H9 (cell line): ENCODE measurements around the gene PNMA5. TPM values are rescaled to one million over a fixed set of nuclear protein-coding genes. Genes with fewer than 3 reads are reported as not detected.

Experiments
- DNase-seq: peaks from one replicate; pipeline ENCODE4 v3.0.0-alpha.2; 2017
- H2AFZ ChIP-seq: one replicate; pipeline ENCODE4 v1.6.1; 2013; ENCODE audit warnings: mild to moderate bottlenecking, low read length, control low read depth, moderate library complexity
- H2AK5ac ChIP-seq: 2 replicates; pipeline ENCODE4 v1.6.1; 2013; ENCODE audit warnings: low read length, control low read depth, mixed read lengths; ENCODE audit not compliant: insufficient read length
- H2BK120ac ChIP-seq: one replicate; pipeline ENCODE4 v1.6.1; 2013; ENCODE audit warnings: low read depth, mild to moderate bottlenecking, low read length, control low read depth, inconsistent platforms; ENCODE audit not compliant: poor library complexity, severe bottlenecking
- H2BK12ac ChIP-seq: 2 replicates; pipeline ENCODE4 v1.6.1; 2013; ENCODE audit warnings: low read length, control low read depth, mixed read lengths, low read depth; ENCODE audit not compliant: insufficient read length
- H2BK15ac ChIP-seq: 2 replicates; pipeline ENCODE4 v1.6.1; 2013; ENCODE audit warnings: low read depth, low read length, control low read depth
- H2BK20ac ChIP-seq: one replicate; pipeline ENCODE4 v1.6.1; 2013; ENCODE audit warnings: low read depth, mild to moderate bottlenecking, low read length, control low read depth, inconsistent platforms; ENCODE audit not compliant: poor library complexity, severe bottlenecking
- H2BK5ac ChIP-seq: 2 replicates; pipeline ENCODE4 v1.6.1; 2013; ENCODE audit warnings: low read length, control low read depth, mixed read lengths; ENCODE audit not compliant: insufficient read length
- H3K14ac ChIP-seq: 2 replicates; pipeline ENCODE4 v1.6.1; 2013; ENCODE audit warnings: low read length, control low read depth; ENCODE audit not compliant: insufficient read depth
- H3K18ac ChIP-seq: 2 replicates; pipeline ENCODE4 v1.6.1; 2013; ENCODE audit warnings: low read depth, mild to moderate bottlenecking, mixed read lengths, low read length, control low read depth; ENCODE audit not compliant: insufficient read length
- H3K23ac ChIP-seq: 2 replicates; pipeline ENCODE4 v1.6.1; 2013; ENCODE audit warnings: low read length, control low read depth, mixed read lengths, low read depth; ENCODE audit not compliant: insufficient read length
- H3K23me2 ChIP-seq: 2 replicates; pipeline ENCODE4 v1.6.1; 2013; ENCODE audit warnings: low read depth, mild to moderate bottlenecking, mixed read lengths, low read length, control low read depth; ENCODE audit not compliant: insufficient read length, poor library complexity, severe bottlenecking
- H3K27ac ChIP-seq: 2 replicates; pipeline ENCODE4 v1.5.1; 2013; ENCODE audit warnings: low read length, control low read depth, mixed read lengths, low read depth; ENCODE audit not compliant: insufficient read length
- H3K27me3 ChIP-seq: 2 replicates; pipeline ENCODE4 v1.6.1; 2013; ENCODE audit warnings: low read length, control low read depth, inconsistent platforms; ENCODE audit not compliant: insufficient read depth
- H3K4ac ChIP-seq: 2 replicates; pipeline ENCODE4 v1.6.1; 2013; ENCODE audit warnings: low read depth, mild to moderate bottlenecking, control low read depth, inconsistent platforms, low read length, moderate library complexity
- H3K4me1 ChIP-seq: 2 replicates; pipeline ENCODE4 v1.6.1; 2013; ENCODE audit warnings: low read length, control low read depth, inconsistent platforms; ENCODE audit not compliant: insufficient read depth
- H3K4me2 ChIP-seq: 2 replicates; pipeline ENCODE4 v1.6.1; 2013; ENCODE audit warnings: low read length, control low read depth, mixed read lengths; ENCODE audit not compliant: insufficient read length, insufficient read depth
- H3K56ac ChIP-seq: 2 replicates; pipeline ENCODE4 v1.6.1; 2013; ENCODE audit warnings: low read depth, mild to moderate bottlenecking, mixed read lengths, low read length, control low read depth; ENCODE audit not compliant: insufficient read length
- H3K79me1 ChIP-seq: 2 replicates; pipeline ENCODE4 v1.6.1; 2013; ENCODE audit warnings: low read depth, mild to moderate bottlenecking, moderate library complexity, low read length, control low read depth, inconsistent platforms; ENCODE audit not compliant: insufficient read depth, poor library complexity, severe bottlenecking
- H3K79me2 ChIP-seq: 2 replicates; pipeline ENCODE4 v1.6.1; 2013; ENCODE audit warnings: low read length, control low read depth, inconsistent platforms; ENCODE audit not compliant: insufficient read depth
- H3K9ac ChIP-seq: 2 replicates; pipeline ENCODE4 v1.6.1; 2013; ENCODE audit warnings: low read length, control low read depth, mixed read lengths; ENCODE audit not compliant: insufficient read length; ENCODE audit errors: extremely low read depth
- H3K9me3 ChIP-seq: one replicate; pipeline ENCODE4 v1.6.1; 2013; ENCODE audit warnings: low read depth, low read length, inconsistent platforms; ENCODE audit not compliant: control insufficient read depth
- H3T11ph ChIP-seq: one replicate; pipeline ENCODE4 v1.6.1; 2013; ENCODE audit warnings: mild to moderate bottlenecking, low read length, control low read depth, inconsistent platforms
- H4K20me1 ChIP-seq: one replicate; pipeline ENCODE4 v1.6.1; 2013; ENCODE audit not compliant: control insufficient read depth, insufficient read length, insufficient read depth
- H4K5ac ChIP-seq: 2 replicates; pipeline ENCODE4 v1.6.1; 2013; ENCODE audit warnings: low read depth, mild to moderate bottlenecking, mixed read lengths, low read length, control low read depth; ENCODE audit not compliant: insufficient read length
- H4K8ac ChIP-seq: replicated peaks from 2 replicates; pipeline ENCODE4 v1.6.1; 2013; ENCODE audit warnings: low read length, control low read depth, mixed read lengths, low read depth; ENCODE audit not compliant: insufficient read length
- H4K91ac ChIP-seq: 2 replicates; pipeline ENCODE4 v1.6.1; 2013; ENCODE audit warnings: low read depth, mild to moderate bottlenecking, moderate library complexity, mixed read lengths, low read length, control low read depth; ENCODE audit not compliant: insufficient read length
- H3K27ac Mint-ChIP-seq, 3 experiments: 2 replicates in 2 of 3; 3 replicates in 1 of 3; pipeline ENCODE4 v1.8.0; 2020 to 2021; ENCODE audit warnings: mixed read lengths in 3 of 3, mild to moderate bottlenecking in 1 of 3, moderate library complexity in 1 of 3
- H3K27me3 Mint-ChIP-seq: 2 replicates; pipeline ENCODE4 v1.8.0; 2021; ENCODE audit warnings: low read depth, mild to moderate bottlenecking, moderate library complexity, mixed read lengths
- H3K36me3 Mint-ChIP-seq, 3 experiments: 2 replicates in 2 of 3; 3 replicates in 1 of 3; pipeline ENCODE4 v1.8.0; 2020 to 2021; ENCODE audit warnings: low read depth in 3 of 3, mixed read lengths in 3 of 3; ENCODE audit not compliant: insufficient read depth in 1 of 3
- H3K4me1 Mint-ChIP-seq, 2 experiments: 2 replicates each; pipeline ENCODE4 v1.8.0; 2020; ENCODE audit warnings: mixed read lengths in 2 of 2
- H3K4me3 Mint-ChIP-seq, 2 experiments: 2 replicates in 1 of 2; 3 replicates in 1 of 2; pipeline ENCODE4 v1.8.0; 2020 to 2021; ENCODE audit warnings: mild to moderate bottlenecking in 2 of 2, mixed read lengths in 2 of 2, moderate library complexity in 1 of 2
- H3K9me3 Mint-ChIP-seq, 2 experiments: 2 replicates in 1 of 2; 3 replicates in 1 of 2; pipeline ENCODE4 v1.8.0; 2020; ENCODE audit warnings: mild to moderate bottlenecking in 2 of 2, mixed read lengths in 2 of 2, moderate library complexity in 1 of 2
- WGBS: extraction: QIAGEN DNeasy Blood & Tissue Kit; methylation state at CpG from one replicate; pipeline ENCODE4 v1.1.7; 2013; ENCODE audit warnings: missing lambda C conversion rate, low lambda C conversion rate, mixed read lengths; ENCODE audit not compliant: insufficient read length; ENCODE audit errors: extremely low coverage; 5-methylcytosine and 5-hydroxymethylcytosine counted together
- total RNA-seq: library from RNA; stranded (reverse); gene quantifications from 2 replicates; pipeline ENCODE4 v1.2.1, GENCODE V29; 2021
- TF ChIP-seq, protein P1 (sequence below): fragments of 200-600 bp; sonication (generic); conservative IDR thresholded peaks from 3 replicates; pipeline ENCODE4 v1.8.0; 2021; ENCODE audit warnings: antibody characterized with exemption, mild to moderate bottlenecking

PNMA5 gene
- total RNA-seq, 1 experiment from 2014 or later = not detected

DNA sequence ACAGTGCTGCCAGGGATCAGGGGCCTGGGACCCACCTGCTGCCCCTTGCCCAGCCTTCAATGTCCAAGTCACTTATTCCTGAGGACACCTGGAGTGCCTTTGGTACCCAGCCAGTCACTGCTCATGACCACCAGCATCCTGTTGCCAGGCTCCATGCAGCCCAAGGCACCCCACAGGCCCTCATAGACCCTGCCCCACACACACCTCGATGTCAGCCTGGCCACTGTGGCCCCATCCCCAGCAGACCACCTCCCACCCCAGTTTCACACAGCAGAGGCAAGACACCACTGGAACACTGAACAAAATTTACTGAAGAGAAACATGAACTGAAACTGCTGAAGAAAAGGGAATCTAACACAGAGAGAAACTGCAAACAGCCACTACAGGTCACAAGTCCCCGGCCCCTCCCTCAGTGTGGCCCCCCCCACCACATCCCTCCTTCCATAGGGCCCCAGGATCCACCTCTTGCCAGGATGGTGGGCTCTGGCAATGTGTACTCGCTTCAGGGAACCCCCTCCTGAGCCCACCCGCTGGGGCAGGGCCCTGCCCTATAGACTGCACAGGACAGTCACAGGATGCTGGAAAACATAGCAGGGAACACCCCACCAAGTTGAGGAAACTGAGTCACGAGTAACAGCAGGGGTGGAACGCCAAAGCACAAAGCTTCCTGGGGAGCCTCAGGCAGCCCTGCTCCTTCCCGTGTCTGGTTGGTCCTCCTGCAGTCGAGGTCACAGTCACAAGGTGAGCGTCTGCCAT is 5.2 kb downstream of the PNMA5 start:
- no peak overlapping the region for H3K18ac ChIP-seq
- H3T11ph ChIP-seq = no peak overlapping the region
- H3K27ac ChIP-seq = no peak overlapping the region
- H3K9me3 ChIP-seq = peaks cover 37% of the 10 kb centered on the region
- H4K20me1 ChIP-seq = no peaks in the 10 kb centered on the region
- Mint-ChIP-seq H3K4me1 (peaks cover 0 to 18% of the 10 kb centered on the region in 2 experiments; a peak in 2 of 4 replicates), H3K27ac (no peak overlapping the region; a peak in 1 of 7 replicates), H3K36me3 (peaks cover 3 to 7% (median 5%) of the 10 kb centered on the region in 3 experiments; a peak in 4 of 7 replicates), H3K9me3 (peaks cover 40 to 59% of the 10 kb centered on the region in 2 experiments), H3K4me3 (no peak overlapping the region), H3K27me3 (peaks cover 7% of the 10 kb centered on the region)
- H3K4me1 ChIP-seq = no peaks in the 10 kb centered on the region; the same call in 1 of the 2 replicates
- H4K8ac ChIP-seq = no peak overlapping the region
- no peaks in the 10 kb centered on the region for H3K79me2 ChIP-seq
- H2BK5ac ChIP-seq = no peak overlapping the region
- WGBS = no CpG with 5 or more reads among the region's 9 CpGs
- no peak overlapping the region for H2BK15ac ChIP-seq
- no peak overlapping the region for H2BK120ac ChIP-seq
- H2BK20ac ChIP-seq = no peak overlapping the region
- H3K23me2 ChIP-seq = no peaks in the 10 kb centered on the region
- no peak overlapping the region for H3K9ac ChIP-seq
- no peaks in the 10 kb centered on the region for H3K79me1 ChIP-seq
- no peak overlapping the region for H3K14ac ChIP-seq
- H4K91ac ChIP-seq = no peak overlapping the region
- TF ChIP-seq, protein P1, sequence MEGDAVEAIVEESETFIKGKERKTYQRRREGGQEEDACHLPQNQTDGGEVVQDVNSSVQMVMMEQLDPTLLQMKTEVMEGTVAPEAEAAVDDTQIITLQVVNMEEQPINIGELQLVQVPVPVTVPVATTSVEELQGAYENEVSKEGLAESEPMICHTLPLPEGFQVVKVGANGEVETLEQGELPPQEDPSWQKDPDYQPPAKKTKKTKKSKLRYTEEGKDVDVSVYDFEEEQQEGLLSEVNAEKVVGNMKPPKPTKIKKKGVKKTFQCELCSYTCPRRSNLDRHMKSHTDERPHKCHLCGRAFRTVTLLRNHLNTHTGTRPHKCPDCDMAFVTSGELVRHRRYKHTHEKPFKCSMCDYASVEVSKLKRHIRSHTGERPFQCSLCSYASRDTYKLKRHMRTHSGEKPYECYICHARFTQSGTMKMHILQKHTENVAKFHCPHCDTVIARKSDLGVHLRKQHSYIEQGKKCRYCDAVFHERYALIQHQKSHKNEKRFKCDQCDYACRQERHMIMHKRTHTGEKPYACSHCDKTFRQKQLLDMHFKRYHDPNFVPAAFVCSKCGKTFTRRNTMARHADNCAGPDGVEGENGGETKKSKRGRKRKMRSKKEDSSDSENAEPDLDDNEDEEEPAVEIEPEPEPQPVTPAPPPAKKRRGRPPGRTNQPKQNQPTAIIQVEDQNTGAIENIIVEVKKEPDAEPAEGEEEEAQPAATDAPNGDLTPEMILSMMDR = no peak
- H3K56ac ChIP-seq = no peak overlapping the region
- no peak overlapping the region for H3K4ac ChIP-seq
- H4K5ac ChIP-seq = no peak overlapping the region
- H3K4me2 ChIP-seq = no peak overlapping the region
- H2AK5ac ChIP-seq = no peak overlapping the region
- H2BK12ac ChIP-seq = no peak overlapping the region
- no peak overlapping the region for H2AFZ ChIP-seq
- H3K27me3 ChIP-seq = no peaks in the 10 kb centered on the region
- DNase-seq = no peak
- H3K23ac ChIP-seq = no peak overlapping the region
